Renal cortical epithelial cell (primary cell): ENCODE results near the gene SEMA7A. TPM values are rescaled to one million over a fixed set of nuclear protein-coding genes. Genes with fewer than 3 reads are reported as not detected.

Experiments
- DNase-seq: peaks from one replicate; pipeline ENCODE4 v3.0.0-alpha.2; 2011; ENCODE audit warnings: low read depth
- total RNA-seq: library from RNA; depleted of rRNA; stranded (reverse); fragments of >200 nt; gene quantifications from 2 replicates; pipeline ENCODE4 v1.2.3, GENCODE V29; 2014

SEMA7A gene
- total RNA-seq, 1 donor from 2014 or later: 9.5 TPM

DNA sequence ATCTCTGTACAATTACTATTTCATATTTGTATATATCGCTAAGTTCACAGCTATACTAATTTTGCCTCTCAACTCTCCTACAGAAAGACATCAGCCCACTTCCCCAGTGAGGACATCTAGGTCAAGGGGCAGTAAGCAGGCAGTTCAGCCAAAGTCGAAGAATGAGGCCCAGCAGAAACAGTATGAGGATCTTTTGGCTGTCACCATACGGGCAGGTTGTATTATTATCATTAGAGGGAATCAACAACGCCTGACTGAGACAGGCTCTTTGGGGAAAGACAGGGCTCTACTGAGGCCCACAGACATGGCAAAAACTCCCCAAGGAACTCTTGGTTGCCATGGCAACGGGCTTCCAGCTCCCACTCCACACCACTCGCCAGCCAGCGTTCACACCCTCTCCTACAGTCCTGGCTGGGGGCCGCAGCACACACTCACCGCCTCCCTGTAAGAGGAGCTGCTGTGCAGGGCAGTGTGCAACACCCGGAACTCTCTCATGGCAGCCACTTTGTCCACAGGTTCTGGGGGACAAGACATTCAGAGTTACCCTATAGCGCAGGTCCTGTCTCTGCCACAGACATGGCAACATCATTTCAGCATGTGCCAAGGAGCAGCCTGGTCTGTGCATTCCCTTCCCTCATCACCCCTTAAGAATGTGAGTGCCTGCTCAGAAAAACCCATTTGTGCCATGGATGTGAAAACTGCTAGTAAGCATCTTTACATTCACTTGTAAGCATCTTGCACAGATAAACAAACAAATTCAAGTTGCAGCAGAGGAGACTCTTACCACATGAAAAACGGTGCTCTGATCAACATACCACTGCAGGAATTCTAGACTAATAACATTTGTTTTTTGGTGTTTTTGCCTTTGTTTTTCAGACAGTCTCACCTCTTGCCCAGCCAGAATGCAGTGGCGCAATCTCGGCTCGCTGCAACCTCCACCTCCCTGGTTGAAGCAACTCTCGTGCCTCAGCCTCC lies 18.4 kb upstream of the SEMA7A start:
- DNase-seq: no peak

- DNase-seq: no peak
These were observed 17.6 kb upstream of the SEMA7A start for GRCh38 chr15:74451322-74451721.

- no peak for DNase-seq
These were observed 16.0 kb upstream of the SEMA7A start for GRCh38 chr15:74449643-74450205.

GRCh38 chr15:74449095-74449494 lies 15.3 kb upstream of the SEMA7A start:
- no peak for DNase-seq

- DNase-seq: no peak
These were observed 12.3 kb upstream of the SEMA7A start for GRCh38 chr15:74445816-74446763.

- no peak for DNase-seq
These were observed 10.6 kb upstream of the SEMA7A start for GRCh38 chr15:74444106-74445062.

DNA sequence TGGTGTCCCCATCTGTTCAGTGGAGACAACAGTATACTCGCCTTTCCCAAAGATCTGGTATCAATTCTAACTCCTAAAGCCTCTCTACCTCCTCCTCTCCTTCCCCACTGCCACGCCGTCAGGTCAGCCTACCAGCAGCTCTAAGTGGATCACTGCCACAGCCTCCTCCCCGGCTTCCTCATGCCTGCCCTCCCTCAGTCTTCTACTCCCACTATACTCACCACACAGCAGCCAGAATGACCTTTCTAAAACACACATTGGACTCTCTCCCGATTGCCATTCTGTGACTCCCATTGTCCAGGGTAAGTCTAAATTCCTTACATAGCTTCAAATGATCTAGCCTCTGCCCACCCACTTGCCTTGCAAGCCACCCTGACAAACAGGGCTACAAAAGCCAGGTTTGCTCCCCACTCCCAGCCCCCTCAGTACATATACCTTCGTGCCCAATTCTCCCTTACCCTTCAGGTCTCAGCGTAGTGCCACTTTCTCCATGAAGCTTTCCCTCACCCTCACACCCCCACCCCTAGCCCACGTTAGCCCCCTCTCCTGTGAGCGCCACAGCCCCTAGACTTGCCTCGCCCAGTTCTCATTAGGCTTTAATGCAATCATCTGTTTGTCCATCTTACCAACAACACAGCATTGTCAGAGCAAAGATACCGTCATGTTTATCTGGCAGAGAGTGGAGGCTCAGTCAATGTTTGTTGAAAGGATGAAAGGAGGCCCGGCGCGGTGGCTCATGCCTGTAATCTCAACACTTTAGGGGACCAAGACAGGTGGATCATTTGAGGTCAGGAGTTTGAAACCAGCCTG lies 9.5 kb upstream of the SEMA7A start:
- DNase-seq: peak; percentile 18

DNA sequence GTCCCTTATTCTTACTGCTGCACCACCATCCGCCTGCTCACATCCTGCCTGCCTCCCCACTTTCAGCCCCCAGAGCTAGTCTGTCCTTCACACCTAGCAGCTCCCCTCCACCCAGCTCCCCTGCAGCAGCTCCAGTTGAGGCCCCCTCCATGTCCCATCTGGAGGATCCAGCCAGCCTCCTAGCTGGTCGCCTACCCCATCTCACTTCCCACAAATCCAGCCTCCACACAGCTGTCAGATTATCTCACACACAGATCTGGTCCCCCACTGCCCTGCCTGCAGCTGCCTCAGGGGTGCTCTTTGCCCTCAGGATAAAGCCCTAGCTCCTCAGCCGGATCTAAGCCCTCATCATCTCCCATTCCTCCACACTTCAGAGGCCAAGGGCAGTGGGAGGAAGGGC lies 8.8 kb upstream of the SEMA7A start:
- DNase-seq: no peak

DNA sequence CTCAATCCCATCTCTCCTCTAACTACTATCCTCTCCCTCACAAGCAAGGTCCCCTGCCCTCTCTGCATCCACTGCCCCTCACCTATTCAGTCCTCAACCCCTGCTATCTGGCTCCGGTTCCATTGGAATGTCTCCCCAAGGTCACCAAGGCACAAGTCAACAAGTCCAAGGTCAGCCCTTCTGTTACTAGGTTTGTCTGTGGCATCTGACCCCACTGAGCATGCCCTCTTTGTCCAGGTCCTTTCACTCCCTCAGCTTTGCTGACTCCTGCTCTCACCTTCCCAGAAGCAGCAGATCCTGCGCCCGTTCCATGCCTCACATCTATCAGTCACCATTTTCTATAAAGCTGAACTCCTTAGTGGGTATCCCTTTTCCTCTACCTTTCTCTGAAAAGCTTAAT lies 8.3 kb upstream of the SEMA7A start:
- no peak for DNase-seq

GRCh38 chr15:74441248-74441941 lies 7.6 kb upstream of the SEMA7A start:
- DNase-seq: no peak

DNA sequence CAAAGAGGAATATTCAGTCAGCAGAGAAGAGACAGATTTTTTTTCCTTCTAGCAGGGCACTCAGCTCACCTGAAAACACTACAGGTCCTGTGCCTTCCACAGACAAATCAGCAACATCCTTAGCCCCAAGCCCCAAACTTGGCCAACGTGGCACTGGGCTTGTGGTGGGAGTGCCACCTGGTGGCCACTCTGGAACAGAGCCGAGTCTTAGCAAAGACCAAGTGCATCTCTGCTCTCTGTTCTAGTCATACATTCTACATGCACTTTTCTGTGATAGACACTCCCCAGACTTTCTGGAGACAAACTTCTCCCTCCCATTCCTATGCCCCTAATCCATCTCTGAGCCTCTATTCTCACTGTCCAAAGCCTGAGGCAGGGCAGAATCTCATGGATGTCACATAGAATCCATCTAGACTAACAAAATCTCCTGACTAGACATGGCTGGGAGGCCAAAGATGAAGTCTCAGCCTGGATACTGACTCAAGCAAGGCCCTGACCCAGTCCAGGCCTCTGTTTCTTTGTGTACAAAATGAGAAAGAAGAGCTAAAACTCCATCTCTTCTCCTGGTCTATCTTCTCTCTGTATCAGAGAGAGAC lies 5.1 kb upstream of the SEMA7A start:
- DNase-seq: peak; percentile 49

DNA sequence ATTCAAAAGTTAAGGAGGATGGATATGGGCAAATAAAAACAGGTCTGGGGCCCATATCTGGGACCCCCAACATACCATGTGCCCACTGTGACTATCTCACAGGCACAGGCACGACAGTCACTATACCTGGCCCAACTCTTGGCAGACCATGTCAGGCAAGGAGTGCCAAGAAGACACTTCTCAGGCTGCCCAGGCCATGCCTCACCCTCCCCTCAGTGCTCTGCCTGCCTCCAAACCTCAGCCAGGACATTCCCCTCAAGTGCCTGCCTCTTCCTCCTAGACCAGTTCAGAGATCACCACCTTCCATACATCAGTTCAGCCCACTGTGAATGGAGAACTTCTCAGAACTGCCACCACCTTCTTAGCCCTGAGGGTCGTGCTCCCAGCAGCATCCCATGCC lies 4.4 kb upstream of the SEMA7A start:
- no peak for DNase-seq

DNA sequence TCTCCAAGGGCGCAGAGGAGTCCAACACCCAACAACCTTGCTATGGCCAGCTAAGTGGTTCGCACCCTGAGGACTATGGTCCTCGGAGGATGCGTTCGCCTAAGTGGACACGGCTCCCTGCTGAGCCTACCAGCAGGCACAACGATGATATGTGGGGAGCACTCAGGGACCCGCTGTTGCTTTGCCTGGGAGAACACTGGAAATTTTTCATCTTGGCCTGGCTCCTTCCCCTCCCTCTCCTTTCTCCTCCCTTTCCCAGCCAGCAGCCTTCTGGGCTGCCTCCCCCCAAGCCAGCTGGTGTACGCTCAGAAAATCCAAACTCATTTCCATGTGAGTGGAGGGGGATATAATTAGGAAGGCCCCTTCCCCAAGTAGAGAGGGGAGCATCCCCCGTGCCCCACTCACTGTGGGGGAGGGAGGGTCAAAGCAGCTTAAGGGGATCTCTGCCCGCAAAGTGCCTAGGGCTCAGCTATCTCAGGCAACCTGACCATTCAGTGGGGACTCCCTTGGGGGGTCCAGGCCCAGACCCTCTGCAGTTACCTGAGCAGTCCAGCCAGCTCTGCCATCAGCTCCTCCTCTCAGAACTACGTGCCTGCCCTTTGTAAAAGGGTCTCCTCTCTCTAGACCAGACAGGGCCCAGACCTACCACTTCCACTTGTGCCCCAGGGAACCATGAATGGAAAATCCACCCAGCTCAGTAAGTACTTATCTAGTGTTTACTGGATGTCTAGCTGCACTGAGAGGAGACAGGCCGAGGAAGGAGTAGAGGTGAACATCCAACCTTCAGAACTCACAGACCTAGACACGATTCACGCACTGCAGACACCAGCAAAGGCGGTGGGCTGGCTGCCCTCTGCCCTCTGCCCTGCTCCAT lies 742 bp upstream of the SEMA7A start:
- DNase-seq: no peak

DNA sequence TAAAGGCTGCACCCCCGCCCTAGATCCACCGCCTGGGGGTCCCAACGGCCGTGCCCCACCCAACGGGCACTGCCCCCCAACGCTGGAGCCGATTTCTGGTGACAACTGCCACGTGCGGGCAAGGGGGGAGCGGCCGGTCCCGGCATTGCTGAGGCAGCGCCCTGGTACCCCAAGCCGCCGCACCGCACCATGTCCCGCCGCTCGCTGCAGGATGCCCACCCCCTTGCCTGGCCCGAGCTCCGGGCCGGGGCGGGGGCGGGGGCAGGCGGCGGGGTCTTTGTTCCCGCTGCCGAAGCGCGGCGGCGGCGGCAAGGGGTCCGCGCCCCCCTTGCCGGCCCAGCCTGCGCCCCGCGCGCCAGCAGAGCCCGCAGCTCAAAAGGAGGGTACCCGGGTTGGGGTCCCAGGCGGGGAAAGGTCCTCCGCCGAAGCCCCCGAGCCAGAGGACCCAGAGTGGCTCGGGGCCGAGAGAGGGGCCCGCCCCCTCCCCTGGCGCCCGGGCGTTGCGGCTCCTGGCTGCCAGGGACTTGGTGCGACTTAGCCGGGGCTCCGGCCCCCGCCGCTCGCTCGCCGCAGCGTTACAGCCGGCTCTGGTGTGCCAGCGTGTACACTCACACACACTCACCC lies 678 bp downstream of the SEMA7A start:
- no peak for DNase-seq

- DNase-seq: no peak
These were observed 1.3 kb downstream of the SEMA7A start for GRCh38 chr15:74432271-74432967.

DNA sequence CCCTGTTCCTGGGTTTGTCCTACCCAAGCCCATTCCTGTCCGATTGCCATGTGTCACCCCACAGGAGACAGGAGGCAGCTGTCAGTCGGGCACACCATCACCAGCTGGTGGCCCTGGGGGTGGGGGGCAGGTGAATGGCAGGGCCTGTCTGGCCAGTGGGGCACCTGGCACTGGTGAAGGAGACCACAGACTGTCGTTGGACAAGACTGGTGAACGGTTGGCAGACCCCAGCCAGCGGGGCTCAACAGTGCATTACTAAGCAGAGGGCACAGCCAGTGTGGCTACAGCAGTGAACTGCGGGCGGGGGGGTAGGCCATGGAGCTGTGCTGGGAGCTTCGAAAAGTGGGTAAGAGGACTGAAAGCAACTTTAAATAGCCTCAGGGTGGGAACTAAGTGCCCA lies 2.1 kb downstream of the SEMA7A start:
- DNase-seq: no peak

- DNase-seq: no peak
These were observed 2.6 kb downstream of the SEMA7A start for GRCh38 chr15:74431116-74431515.
